GDM1 (cell line): ENCODE measurements around the gene NTM.
"Not testable (repeated sequence)": the region's sequence is repeated elsewhere in the genome, so short reads cannot be mapped to it uniquely, and the experiment has no call there.

ENCODE experiments used
- DNase-seq: peaks from one replicate; lab custom pipeline; 2025; lab: John Stamatoyannopoulos, UW

The NTM gene

GRCh38 chr11:132047167-132047566, 676.8 kb downstream of the NTM start:
- no peak for DNase-seq

GRCh38 chr11:132048040-132048439, 677.6 kb downstream of the NTM start:
- DNase-seq: no peak

- no peak for DNase-seq
Measured at GRCh38 chr11:132049205-132049604, 678.8 kb downstream of the NTM start.

GRCh38 chr11:132050049-132050448, 679.6 kb downstream of the NTM start:
- no peak for DNase-seq

- no peak for DNase-seq
Measured at GRCh38 chr11:132050577-132051165, 680.3 kb downstream of the NTM start.

GRCh38 chr11:132051704-132052103, 681.3 kb downstream of the NTM start:
- DNase-seq: no peak

GRCh38 chr11:132052342-132052741, 681.9 kb downstream of the NTM start:
- DNase-seq: no peak

GRCh38 chr11:132052904-132053303, 682.5 kb downstream of the NTM start:
- DNase-seq: no peak

GRCh38 chr11:132054822-132055221, 684.4 kb downstream of the NTM start:
- DNase-seq: peak; percentile 20

GRCh38 chr11:132055296-132055695, 684.9 kb downstream of the NTM start:
- no peak for DNase-seq

- DNase-seq: no peak
Measured at GRCh38 chr11:132056689-132057088, 686.3 kb downstream of the NTM start.

GRCh38 chr11:132057266-132057665, 686.9 kb downstream of the NTM start:
- no peak for DNase-seq

GRCh38 chr11:132058211-132058772, 687.9 kb downstream of the NTM start:
- DNase-seq: peak; percentile 79

- DNase-seq: no peak
Measured at GRCh38 chr11:132060567-132060966, 690.2 kb downstream of the NTM start.

GRCh38 chr11:132062031-132062430, 691.6 kb downstream of the NTM start:
- DNase-seq: no peak

GRCh38 chr11:132062541-132062940, 692.1 kb downstream of the NTM start:
- DNase-seq: no peak

GRCh38 chr11:132064987-132065620, 694.7 kb downstream of the NTM start:
- DNase-seq: no peak

- DNase-seq: no peak
Measured at GRCh38 chr11:132068556-132068955, 698.1 kb downstream of the NTM start.

- not testable (repeated sequence) for DNase-seq
Measured at GRCh38 chr11:132069593-132069992, 699.2 kb downstream of the NTM start.

- not testable (repeated sequence) for DNase-seq
Measured at GRCh38 chr11:132070907-132071306, 700.5 kb downstream of the NTM start.

GRCh38 chr11:132072044-132072857, 701.8 kb downstream of the NTM start:
- no peak for DNase-seq

GRCh38 chr11:132072858-132073211, 702.4 kb downstream of the NTM start:
- DNase-seq: no peak

GRCh38 chr11:132073787-132074186, 703.4 kb downstream of the NTM start:
- DNase-seq: no peak
